PC-3 (cell line): ENCODE measurements around the gene DBH.

Source experiments
- CTCF ChIP-seq: fragments of 300-600 bp; sonication (generic); conservative IDR thresholded peaks from 2 replicates; pipeline ENCODE4 v1.5.1; 2017; ENCODE audit warnings: antibody characterized with exemption, low read depth, mild to moderate bottlenecking, low read length
- EZH2 ChIP-seq: fragments of 300-600 bp; sonication (generic); IDR thresholded peaks from one replicate; pipeline ENCODE4 v1.6.1; 2017; ENCODE audit warnings: antibody characterized with exemption, mild to moderate bottlenecking, low read length; ENCODE audit not compliant: unreplicated experiment
- EZH2phosphoT487 ChIP-seq: fragments of 300-600 bp; sonication (generic); IDR thresholded peaks from 2 replicates; pipeline ENCODE4 v1.6.1; 2018; ENCODE audit warnings: mild to moderate bottlenecking, antibody characterized with exemption, low read length, borderline replicate concordance

DNA sequence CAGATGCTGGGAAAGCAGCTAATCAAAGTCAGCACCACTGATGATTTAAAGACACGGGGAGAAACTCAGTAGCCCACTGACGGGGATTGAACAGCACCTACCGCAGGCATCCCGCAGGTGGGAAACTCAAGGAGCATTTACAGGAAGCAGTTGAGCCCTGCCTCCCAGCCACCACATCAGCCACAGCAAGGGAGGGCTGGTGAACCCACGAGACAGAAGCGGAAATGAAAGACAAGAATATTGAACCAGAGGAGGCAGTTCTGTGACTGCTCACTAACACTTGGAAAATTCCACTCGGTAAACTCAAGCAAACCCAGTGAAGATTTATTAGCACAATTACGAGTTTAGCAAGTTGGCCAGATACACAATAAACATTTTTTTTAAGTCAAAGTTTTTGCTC is 16.4 kb upstream of the DBH start:
- TF ChIP-seq CTCF (no peak), EZH2phosphoT487 (no peak), EZH2 (no peak)
